B cell (primary cell): ENCODE data around the gene LGALS9C. TPM values are rescaled to one million over a fixed set of nuclear protein-coding genes. Genes with fewer than 3 reads are reported as not detected.
"Not testable (repeated sequence)": the region's sequence is repeated elsewhere in the genome, so short reads cannot be mapped to it uniquely, and the experiment has no call there.

Experiments used
- ATAC-seq: fragments of 200-7000 bp; cut with Tn5 transposase; one replicate; pipeline ENCODE4 v1.10.0; 2021; ENCODE audit warnings: low read depth, mild to moderate bottlenecking, moderate number of reproducible peaks, moderate library complexity
- CTCF ChIA-PET: fragments of 350-600 bp; sonication (Branson Sonifier 250); formaldehyde crosslinking; loops from one replicate; lab custom pipeline; 2021; ENCODE audit warnings: antibody characterized with exemption, inconsistent platforms; lab: Charles Lee
- POLR2A ChIA-PET: fragments of 350-600 bp; sonication (Branson Sonifier 250); formaldehyde crosslinking; loops from one replicate; lab custom pipeline; 2021; ENCODE audit warnings: antibody characterized with exemption; lab: Charles Lee
- DNase-seq: peaks from one replicate; pipeline ENCODE4 v3.0.0; 2013
- H2AFZ ChIP-seq: 2 replicates; pipeline ENCODE4 v1.6.1; 2012; ENCODE audit warnings: mild to moderate bottlenecking, low read depth, low read length; ENCODE audit not compliant: insufficient read depth, poor library complexity, severe bottlenecking
- H3K27ac ChIP-seq, 2 donors: 1 replicate in 1 of 2; 2 replicates in 1 of 2; pipeline ENCODE4 v1.5.1; 2012 to 2013; ENCODE audit warnings: low read length in 2 of 2, mild to moderate bottlenecking in 2 of 2, moderate library complexity in 1 of 2
- H3K27me3 ChIP-seq, 4 experiments: fragments of 200-600 bp in 1 of 4; sonication (generic) in 1 of 4; replicated peaks in 1 of 4; 1 replicate in 2 of 4; 2 replicates in 2 of 4; pipeline versions ENCODE4 v1.6.1 to v1.7.0; 2013 to 2016; ENCODE audit warnings: low read length in 3 of 4, mild to moderate bottlenecking in 2 of 4, mixed read lengths in 1 of 4, moderate library complexity in 1 of 4; ENCODE audit not compliant: insufficient read depth in 4 of 4, control insufficient read depth in 3 of 4; ENCODE audit errors: control extremely low read depth in 1 of 4
- H3K36me3 ChIP-seq, 2 experiments: replicated peaks in 1 of 2; 1 replicate in 1 of 2; 2 replicates in 1 of 2; pipeline versions ENCODE4 v1.6.1 to v1.7.1; 2013; ENCODE audit warnings: low read length in 1 of 2; ENCODE audit not compliant: insufficient read depth in 2 of 2, control insufficient read depth in 1 of 2; ENCODE audit errors: control extremely low read depth in 1 of 2, extremely low read depth in 1 of 2
- H3K4me1 ChIP-seq, 2 donors: fragments of 200-600 bp in 1 of 2; sonication (generic) in 1 of 2; 1 replicate in 1 of 2; 2 replicates in 1 of 2; pipeline versions ENCODE4 v1.5.1 to v1.6.1; 2013 to 2017; ENCODE audit warnings: low read length in 2 of 2; ENCODE audit not compliant: control insufficient read depth in 2 of 2, insufficient read depth in 2 of 2
- H3K4me2 ChIP-seq: replicated peaks from 2 replicates; pipeline ENCODE3; 2012; ENCODE audit warnings: mild to moderate bottlenecking, low read depth, low read length; ENCODE audit not compliant: poor library complexity, severe bottlenecking
- H3K4me3 ChIP-seq, 5 experiments: fragments of 200-600 bp in 1 of 5; sonication (generic) in 1 of 5; 1 replicate in 3 of 5; 2 replicates in 2 of 5; pipeline versions ENCODE4 v1.5.1 to v1.7.0; 2011 to 2016; ENCODE audit warnings: low read length in 4 of 5, mild to moderate bottlenecking in 4 of 5, low read depth in 2 of 5, control low read depth in 1 of 5, moderate library complexity in 1 of 5; ENCODE audit not compliant: insufficient read depth in 1 of 5; ENCODE audit errors: control extremely low read depth in 1 of 5, extremely low read depth in 1 of 5
- H3K79me2 ChIP-seq: fragments of 200-600 bp; sonication (generic); one replicate; pipeline ENCODE4 v1.6.0; 2016; ENCODE audit warnings: low read length; ENCODE audit not compliant: control insufficient read depth, insufficient read depth
- H3K9ac ChIP-seq: fragments of 200-600 bp; sonication (generic); 2 replicates; pipeline ENCODE4 v1.6.1; 2017; ENCODE audit warnings: mild to moderate bottlenecking, low read length, moderate library complexity
- H3K9me3 ChIP-seq, 3 donors: one replicate each; pipeline versions ENCODE4 v1.6.1 to v1.7.1; 2013; ENCODE audit warnings: low read length in 2 of 3; ENCODE audit not compliant: control insufficient read depth in 2 of 3, insufficient read depth in 1 of 3; ENCODE audit errors: control extremely low read depth in 1 of 3
- H4K20me1 ChIP-seq: 2 replicates; pipeline ENCODE4 v1.6.0; 2012; ENCODE audit warnings: mild to moderate bottlenecking, low read length; ENCODE audit not compliant: insufficient read depth, control insufficient read depth, poor library complexity, severe bottlenecking
- H3K27ac Mint-ChIP-seq: one replicate; pipeline ENCODE4 v1.8.0; 2021; ENCODE audit warnings: mixed read lengths
- H3K27me3 Mint-ChIP-seq: one replicate; pipeline ENCODE4 v1.8.0; 2021; ENCODE audit warnings: mixed read lengths
- H3K4me1 Mint-ChIP-seq: one replicate; pipeline ENCODE4 v1.8.0; 2021; ENCODE audit warnings: mixed read lengths
- H3K4me3 Mint-ChIP-seq: one replicate; pipeline ENCODE4 v1.8.0; 2021; ENCODE audit warnings: mixed read lengths
- H3K9me3 Mint-ChIP-seq: one replicate; pipeline ENCODE4 v1.8.0; 2022; ENCODE audit warnings: mixed read lengths; ENCODE audit not compliant: insufficient read depth
- WGBS: methylation state at CpG from one replicate; pipeline ENCODE4 v1.1.5; 2013; ENCODE audit warnings: missing lambda C conversion rate; ENCODE audit not compliant: insufficient coverage; 5-methylcytosine and 5-hydroxymethylcytosine counted together
- intact Hi-C: fragments of 100-400 bp; cut with micrococcal nuclease; formaldehyde crosslinking; loops from one replicate; pipeline ENCODE4 v1.10.0; 2022
- polyA plus RNA-seq: library from polyadenylated mRNA; depleted of rRNA; stranded (reverse); fragments of >200 nt; gene quantifications from 2 replicates; pipeline ENCODE4 v1.2.3, GENCODE V29; 2012
- total RNA-seq, 2 donors: library from RNA; stranded (reverse); fragments of 120-200 nt in 1 of 2; gene quantifications; 1 replicate in 1 of 2; 2 replicates in 1 of 2; pipeline versions ENCODE4 v1.2.3 to v1.2.4, GENCODE V29; 2013 to 2022

Gene LGALS9C
- total and polyA plus RNA-seq, 2 donors (not counting 1 experiment from before 2014, with no cell fraction given) = 0.25 to 0.44 TPM

GRCh38 chr17:18500281-18500680, 23.7 kb downstream of the LGALS9C start:
- H3K4me2 ChIP-seq, H3K27ac ChIP-seq, H3K36me3 ChIP-seq, DNase-seq, H4K20me1 ChIP-seq, H3K79me2 ChIP-seq, ATAC-seq, H3K4me3 Mint-ChIP-seq, POLR2A ChIA-PET, H2AFZ ChIP-seq, H3K4me1 ChIP-seq, H3K4me3 ChIP-seq, H3K9me3 ChIP-seq, H3K27ac Mint-ChIP-seq, H3K27me3 Mint-ChIP-seq, intact Hi-C loops, H3K4me1 Mint-ChIP-seq, CTCF ChIA-PET, H3K9ac ChIP-seq, H3K27me3 ChIP-seq, H3K9me3 Mint-ChIP-seq: not testable (repeated sequence)
- 80% methylated on average over 1 of the region's 10 CpGs for WGBS

- CTCF ChIA-PET, DNase-seq, H3K4me3 ChIP-seq, H3K36me3 ChIP-seq, H3K27ac Mint-ChIP-seq, H3K9ac ChIP-seq, H3K4me2 ChIP-seq, H3K79me2 ChIP-seq, H3K4me1 ChIP-seq, H3K27me3 ChIP-seq, H3K4me1 Mint-ChIP-seq, H3K9me3 Mint-ChIP-seq, H3K4me3 Mint-ChIP-seq, H3K27me3 Mint-ChIP-seq, POLR2A ChIA-PET, intact Hi-C loops, H4K20me1 ChIP-seq, ATAC-seq, H3K9me3 ChIP-seq, H2AFZ ChIP-seq, H3K27ac ChIP-seq: not testable (repeated sequence)
- no CpG with 5 or more reads among the region's 18 CpGs for WGBS
Observed at GRCh38 chr17:18500816-18501215, 24.2 kb downstream of the LGALS9C start.

DNA sequence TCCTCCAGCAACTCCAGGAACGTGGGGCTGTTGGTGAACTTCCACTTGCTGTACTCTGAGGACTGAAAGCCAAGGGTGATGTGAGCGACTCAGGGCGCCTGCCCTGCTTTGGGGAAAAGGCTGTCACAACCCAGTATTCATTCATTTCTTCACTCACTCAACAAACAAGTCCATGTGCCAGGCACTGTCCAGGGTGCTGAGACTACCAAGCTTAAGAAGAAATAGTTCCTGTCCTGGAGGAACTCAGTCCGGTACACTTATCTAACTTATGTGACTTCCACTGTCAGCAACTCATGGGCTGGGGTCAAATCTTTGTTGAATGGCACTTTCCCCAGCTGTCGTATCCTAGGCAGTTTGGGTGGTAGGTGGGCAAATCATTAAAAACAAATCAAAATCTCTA, 26.6 kb downstream of the LGALS9C start:
- DNase-seq, H3K4me1 ChIP-seq, H3K4me3 Mint-ChIP-seq, H2AFZ ChIP-seq, POLR2A ChIA-PET, H3K27ac ChIP-seq, H3K9ac ChIP-seq, H4K20me1 ChIP-seq, H3K9me3 ChIP-seq, H3K4me2 ChIP-seq, H3K4me1 Mint-ChIP-seq, CTCF ChIA-PET, H3K9me3 Mint-ChIP-seq, H3K79me2 ChIP-seq, H3K36me3 ChIP-seq, ATAC-seq, intact Hi-C loops, H3K27me3 ChIP-seq, H3K27me3 Mint-ChIP-seq, H3K4me3 ChIP-seq, H3K27ac Mint-ChIP-seq: not testable (repeated sequence)
- no CpG with 5 or more reads among the region's 5 CpGs for WGBS

DNA sequence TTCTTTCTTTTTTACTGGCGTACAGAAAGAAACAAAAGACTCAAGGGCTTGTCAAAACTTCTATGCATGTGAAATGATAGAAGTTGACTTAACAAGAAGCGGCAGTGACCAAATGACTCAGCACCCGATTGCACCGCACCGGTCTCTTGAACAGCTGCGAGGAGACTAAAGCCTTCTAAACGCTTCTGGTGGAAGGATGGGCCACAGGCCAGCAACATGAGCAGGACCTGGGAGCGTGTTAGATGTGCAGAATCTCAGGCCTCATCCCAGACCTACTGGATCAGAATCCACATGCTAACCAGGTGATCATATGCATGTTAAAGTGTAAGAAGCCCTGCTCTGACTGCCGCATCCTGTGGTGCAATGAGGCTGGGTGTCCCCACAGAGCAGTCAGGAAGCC, 31.1 kb downstream of the LGALS9C start:
- H3K4me2 ChIP-seq, H3K27me3 ChIP-seq, H3K4me1 Mint-ChIP-seq, H2AFZ ChIP-seq, H3K27ac ChIP-seq, H3K9me3 Mint-ChIP-seq, H3K9me3 ChIP-seq, H3K79me2 ChIP-seq, H3K9ac ChIP-seq, ATAC-seq, POLR2A ChIA-PET, H3K27ac Mint-ChIP-seq, H3K4me3 Mint-ChIP-seq, H3K36me3 ChIP-seq, DNase-seq, intact Hi-C loops, H3K27me3 Mint-ChIP-seq, H3K4me3 ChIP-seq, CTCF ChIA-PET, H4K20me1 ChIP-seq, H3K4me1 ChIP-seq: not testable (repeated sequence)
- 100% methylated on average over 1 of the region's 9 CpGs for WGBS
